ENCODE results near the gene SLC25A51. TPM values are rescaled to one million over a fixed set of nuclear protein-coding genes. Genes with fewer than 3 reads are reported as not detected.

SLC25A51 gene
- total RNA-seq, 2 donors from 2014 or later = 15.8 to 17.2 TPM

GRCh38 chr9:37880916-37881479 is 22.9 kb downstream of the SLC25A51 start:
- H3K36me3 ChIP-seq (ENCODE audit: control insufficient read depth, insufficient read depth, low read length) = peaks cover 30% of the 10 kb centered on the region
- H3K4me1 ChIP-seq (ENCODE audit: control insufficient read depth, insufficient read depth, low read length) = no peaks in the 10 kb centered on the region
- Mint-ChIP-seq H3K27me3 (ENCODE audit: insufficient read depth) (no peaks in the 10 kb centered on the region), H3K4me3 (no peak overlapping the region), H3K9me3 (peaks cover 23% of the 10 kb centered on the region), H3K36me3 (ENCODE audit: low read depth) (peaks cover 48% of the 10 kb centered on the region), H3K27ac (no peak overlapping the region), H3K4me1 (no peaks in the 10 kb centered on the region)
- H3K27me3 ChIP-seq (ENCODE audit: control insufficient read depth, insufficient read depth, low read length, poor library complexity, severe bottlenecking) = no peaks in the 10 kb centered on the region
- H3K9me3 ChIP-seq (ENCODE audit: control insufficient read depth, low read length) = peaks cover 28% of the 10 kb centered on the region
- H3K9ac ChIP-seq (ENCODE audit: extremely low read depth, low read length, poor library complexity, severe bottlenecking) = no peak overlapping the region
- TF ChIP-seq, protein P1, sequence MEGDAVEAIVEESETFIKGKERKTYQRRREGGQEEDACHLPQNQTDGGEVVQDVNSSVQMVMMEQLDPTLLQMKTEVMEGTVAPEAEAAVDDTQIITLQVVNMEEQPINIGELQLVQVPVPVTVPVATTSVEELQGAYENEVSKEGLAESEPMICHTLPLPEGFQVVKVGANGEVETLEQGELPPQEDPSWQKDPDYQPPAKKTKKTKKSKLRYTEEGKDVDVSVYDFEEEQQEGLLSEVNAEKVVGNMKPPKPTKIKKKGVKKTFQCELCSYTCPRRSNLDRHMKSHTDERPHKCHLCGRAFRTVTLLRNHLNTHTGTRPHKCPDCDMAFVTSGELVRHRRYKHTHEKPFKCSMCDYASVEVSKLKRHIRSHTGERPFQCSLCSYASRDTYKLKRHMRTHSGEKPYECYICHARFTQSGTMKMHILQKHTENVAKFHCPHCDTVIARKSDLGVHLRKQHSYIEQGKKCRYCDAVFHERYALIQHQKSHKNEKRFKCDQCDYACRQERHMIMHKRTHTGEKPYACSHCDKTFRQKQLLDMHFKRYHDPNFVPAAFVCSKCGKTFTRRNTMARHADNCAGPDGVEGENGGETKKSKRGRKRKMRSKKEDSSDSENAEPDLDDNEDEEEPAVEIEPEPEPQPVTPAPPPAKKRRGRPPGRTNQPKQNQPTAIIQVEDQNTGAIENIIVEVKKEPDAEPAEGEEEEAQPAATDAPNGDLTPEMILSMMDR (conservative IDR thresholded peaks at IDR 0.05) = no peak
- DNase-seq = no peak
- H3K4me3 ChIP-seq (ENCODE audit: low read length) = no peak overlapping the region
- 87 to 92% methylated on average over 2 of the region's 2 CpGs for WGBS, 2 experiments (ENCODE audit: insufficient coverage in 1 of 2, insufficient read length in 1 of 2)
- H3K27ac ChIP-seq (ENCODE audit: low read depth, low read length) = no peak overlapping the region

DNA sequence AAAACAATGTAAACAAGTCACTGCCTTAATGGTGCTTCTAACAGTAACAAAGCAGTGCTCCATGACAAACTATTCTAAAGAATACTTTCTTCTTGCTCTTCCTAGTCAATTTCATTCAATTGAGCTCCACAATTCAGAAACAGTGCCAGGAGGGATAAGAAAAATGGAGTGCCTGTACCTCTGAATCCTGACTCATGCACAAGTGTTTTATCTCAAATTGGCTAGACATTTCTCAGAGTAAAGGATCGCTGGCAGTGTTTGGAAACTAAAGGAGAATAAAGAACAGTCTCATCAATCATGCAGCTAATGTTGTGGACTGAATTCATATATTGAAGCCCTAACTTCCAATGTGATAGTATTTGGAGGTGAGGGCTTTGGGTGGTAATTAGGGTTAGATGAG is 27.6 kb downstream of the SLC25A51 start:
- Mint-ChIP-seq H3K27ac (no peak overlapping the region), H3K4me3 (no peak overlapping the region), H3K36me3 (ENCODE audit: low read depth) (peaks cover 43% of the 10 kb centered on the region), H3K9me3 (peaks cover 26% of the 10 kb centered on the region), H3K27me3 (ENCODE audit: insufficient read depth) (no peaks in the 10 kb centered on the region), H3K4me1 (no peaks in the 10 kb centered on the region)
- TF ChIP-seq, protein P1 (conservative IDR thresholded peaks at IDR 0.05) = no peak
- no peak for DNase-seq
- Histone ChIP-seq H3K9ac (ENCODE audit: extremely low read depth, low read length, poor library complexity, severe bottlenecking) (no peak overlapping the region), H3K4me1 (ENCODE audit: control insufficient read depth, insufficient read depth, low read length) (no peaks in the 10 kb centered on the region), H3K27ac (ENCODE audit: low read depth, low read length) (no peak overlapping the region), H3K4me3 (ENCODE audit: low read length) (no peak overlapping the region), H3K36me3 (ENCODE audit: control insufficient read depth, insufficient read depth, low read length) (peaks cover 21% of the 10 kb centered on the region), H3K9me3 (ENCODE audit: control insufficient read depth, low read length) (peaks cover 28% of the 10 kb centered on the region), H3K27me3 (ENCODE audit: control insufficient read depth, insufficient read depth, low read length, poor library complexity, severe bottlenecking) (no peaks in the 10 kb centered on the region)
- 75 to 93% methylated on average over 1 of the region's 1 CpG for WGBS, 2 experiments (ENCODE audit: insufficient coverage in 1 of 2, insufficient read length in 1 of 2)

GRCh38 chr9:37873955-37874354 is 30.0 kb downstream of the SLC25A51 start:
- peaks cover 30% of the 10 kb centered on the region for H3K36me3 Mint-ChIP-seq (ENCODE audit: low read depth)
- TF ChIP-seq, protein P1 (conservative IDR thresholded peaks at IDR 0.05) = no peak

More at GRCh38 chr9:37873955-37874354, 30.0 kb downstream of the SLC25A51 start:
- 89 to 100% methylated on average over 1 to 2 of the region's 2 CpGs for WGBS, 2 experiments (ENCODE audit: insufficient coverage in 1 of 2, insufficient read length in 1 of 2)
- peaks cover 27% of the 10 kb centered on the region for H3K9me3 Mint-ChIP-seq
- Histone ChIP-seq H3K36me3 (ENCODE audit: control insufficient read depth, insufficient read depth, low read length) (peaks cover 13% of the 10 kb centered on the region), H3K4me1 (ENCODE audit: control insufficient read depth, insufficient read depth, low read length) (no peaks in the 10 kb centered on the region), H3K27ac (ENCODE audit: low read depth, low read length) (no peak overlapping the region), H3K27me3 (ENCODE audit: control insufficient read depth, insufficient read depth, low read length, poor library complexity, severe bottlenecking) (no peaks in the 10 kb centered on the region), H3K4me3 (ENCODE audit: low read length) (no peak overlapping the region), H3K9me3 (ENCODE audit: control insufficient read depth, low read length) (peaks cover 27% of the 10 kb centered on the region), H3K9ac (ENCODE audit: extremely low read depth, low read length, poor library complexity, severe bottlenecking) (no peak overlapping the region)
- no peaks in the 10 kb centered on the region for H3K27me3 Mint-ChIP-seq (ENCODE audit: insufficient read depth)
- no peaks in the 10 kb centered on the region for H3K4me1 Mint-ChIP-seq
- DNase-seq = no peak
- no peak overlapping the region for H3K4me3 Mint-ChIP-seq
- no peak overlapping the region for H3K27ac Mint-ChIP-seq
